HG02623 (cell line): ENCODE data around the gene NUP93.
"Not testable (repeated sequence)": the region's sequence is repeated elsewhere in the genome, so short reads cannot be mapped to it uniquely, and the experiment has no call there.

Experiments
- ATAC-seq: cut with Tn5 transposase; IDR thresholded peaks from one replicate; pipeline ENCODE4 v1.9.1; 2021; ENCODE audit warnings: moderate library complexity; ENCODE audit not compliant: unreplicated experiment

NUP93 gene

GRCh38 chr16:56708525-56709442 lies 21.1 kb upstream of the NUP93 start:
- ATAC-seq: no peak

- no peak for ATAC-seq
These were observed 20.4 kb upstream of the NUP93 start for GRCh38 chr16:56709443-56710040.

GRCh38 chr16:56710181-56710737 lies 19.7 kb upstream of the NUP93 start:
- ATAC-seq: no peak

- no peak for ATAC-seq
These were observed 18.1 kb upstream of the NUP93 start for GRCh38 chr16:56711862-56712261.

- ATAC-seq: no peak
These were observed 16.1 kb upstream of the NUP93 start for GRCh38 chr16:56713794-56714193.

- no peak for ATAC-seq
These were observed 14.8 kb upstream of the NUP93 start for GRCh38 chr16:56715126-56715525.

GRCh38 chr16:56716761-56717160 lies 13.2 kb upstream of the NUP93 start:
- no peak for ATAC-seq

GRCh38 chr16:56717532-56717931 lies 12.4 kb upstream of the NUP93 start:
- not testable (repeated sequence) for ATAC-seq

GRCh38 chr16:56722200-56722842 lies 7.6 kb upstream of the NUP93 start:
- no peak for ATAC-seq

GRCh38 chr16:56724191-56724590 lies 5.7 kb upstream of the NUP93 start:
- ATAC-seq: no peak

- ATAC-seq: no peak
These were observed 3.6 kb upstream of the NUP93 start for GRCh38 chr16:56726283-56726682.

- no peak for ATAC-seq
These were observed 3.0 kb upstream of the NUP93 start for GRCh38 chr16:56726926-56727325.

- ATAC-seq: no peak
These were observed 1.9 kb upstream of the NUP93 start for GRCh38 chr16:56728027-56728426.

- no peak for ATAC-seq
These were observed 772 bp upstream of the NUP93 start for GRCh38 chr16:56728980-56729734.

- peak; percentile 48 for ATAC-seq
These were observed 2.4 kb downstream of the NUP93 start for GRCh38 chr16:56732366-56732765.

GRCh38 chr16:56732832-56733231 lies 2.9 kb downstream of the NUP93 start:
- no peak for ATAC-seq

- ATAC-seq: no peak
These were observed 4.5 kb downstream of the NUP93 start for GRCh38 chr16:56734429-56734828.

- ATAC-seq: no peak
These were observed 6.5 kb downstream of the NUP93 start for GRCh38 chr16:56736476-56736875.

GRCh38 chr16:56737539-56737938 lies 7.6 kb downstream of the NUP93 start:
- ATAC-seq: no peak

- ATAC-seq: no peak
These were observed 8.3 kb downstream of the NUP93 start for GRCh38 chr16:56738221-56738620.

GRCh38 chr16:56739378-56739777 lies 9.4 kb downstream of the NUP93 start:
- ATAC-seq: not testable (repeated sequence)
